Measurements from ENCODE around the gene PRKCH. TPM values are rescaled to one million over a fixed set of nuclear protein-coding genes. Genes with fewer than 3 reads are reported as not detected.

Gene PRKCH
- total and polyA plus RNA-seq, 4 donors: 1.8 to 77.2 (median 33.6) TPM

DNA sequence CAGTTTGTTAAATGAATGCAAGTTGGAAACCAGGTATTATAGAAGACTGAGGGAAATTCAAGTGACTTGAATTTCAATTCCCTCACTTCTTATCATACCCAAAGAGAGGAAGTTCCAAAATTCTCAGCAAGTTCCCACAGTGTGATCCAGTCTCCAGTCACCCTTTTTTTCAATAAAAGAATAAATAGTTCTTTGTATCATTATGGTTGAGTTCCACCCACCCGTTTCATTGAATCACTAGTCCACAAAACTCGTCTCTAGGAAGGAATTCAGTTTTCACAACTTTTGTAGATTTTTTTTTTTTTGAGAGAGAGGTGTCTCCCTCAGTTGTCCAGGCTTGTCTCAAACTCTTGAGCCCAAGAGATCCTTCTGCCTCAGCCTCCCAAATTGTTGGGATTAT lies 38.6 kb upstream of the PRKCH start:
- no peak overlapping the region for H3K4me3 ChIP-seq (ENCODE audit: low read length in 2 of 2)
- H3K27ac ChIP-seq (ENCODE audit: low read depth in 1 of 2, low read length in 2 of 2): no peak overlapping the region
- H3K9me3 ChIP-seq (ENCODE audit: control insufficient read depth, low read length): peaks cover 2% of the 10 kb centered on the region
- intact Hi-C loops (cut with DNase I): loop anchor here in 1 of 2 donors (10.0 kb wide), 1 partner anchor 552 kb away; no protein-coding TSS in a partner anchor
- WGBS, 2 donors: 86 to 88% methylated on average over 2 of the region's 2 CpGs
- H3K4me1 ChIP-seq (ENCODE audit: control insufficient read depth in 1 of 2, insufficient read depth in 2 of 2, low read length in 2 of 2): no peaks in the 10 kb centered on the region
- no peaks in the 10 kb centered on the region for H3K27me3 ChIP-seq (ENCODE audit: control insufficient read depth in 1 of 2, insufficient read depth in 2 of 2, low read length in 1 of 2)
- no peak for ATAC-seq (ENCODE audit: low FRiP score)
- no peak for DNase-seq
- no peaks in the 10 kb centered on the region for H3K36me3 ChIP-seq (ENCODE audit: control insufficient read depth in 1 of 2, insufficient read depth in 2 of 2, low read length in 1 of 2)

DNA sequence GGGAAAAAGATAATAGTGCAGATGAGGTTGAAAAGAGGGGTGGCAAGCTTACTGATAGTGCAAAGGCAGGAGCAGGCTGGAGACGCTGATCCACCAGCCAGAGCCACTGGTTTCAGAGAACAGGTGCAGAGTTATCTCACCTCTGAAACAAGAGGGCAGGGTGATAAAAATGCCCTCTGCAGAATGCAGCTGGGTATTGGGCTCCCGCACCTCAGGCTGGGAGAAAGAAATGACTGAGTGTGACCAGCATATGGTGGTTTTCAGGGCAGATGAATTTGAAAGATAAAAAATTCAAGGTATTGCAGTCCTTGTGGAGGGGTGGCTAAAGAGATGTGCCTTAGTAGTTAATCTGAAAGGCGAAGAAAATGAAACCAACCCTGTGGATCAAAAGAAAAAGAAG lies 37.4 kb upstream of the PRKCH start:
- H3K27me3 ChIP-seq (ENCODE audit: control insufficient read depth in 1 of 2, insufficient read depth in 2 of 2, low read length in 1 of 2): no peaks in the 10 kb centered on the region
- ATAC-seq (ENCODE audit: low FRiP score) (no peak), DNase-seq (no peak)
- intact Hi-C loops (cut with DNase I): loop anchor here in 1 of 2 donors (10.0 kb wide), 1 partner anchor 551 kb away; no protein-coding TSS in a partner anchor
- H3K4me3 ChIP-seq (ENCODE audit: low read length in 2 of 2): no peak overlapping the region
- peaks cover 2% of the 10 kb centered on the region for H3K9me3 ChIP-seq (ENCODE audit: control insufficient read depth, low read length)
- H3K4me1 ChIP-seq (ENCODE audit: control insufficient read depth in 1 of 2, insufficient read depth in 2 of 2, low read length in 2 of 2): no peaks in the 10 kb centered on the region
- H3K27ac ChIP-seq (ENCODE audit: low read depth in 1 of 2, low read length in 2 of 2): no peak overlapping the region
- no peaks in the 10 kb centered on the region for H3K36me3 ChIP-seq (ENCODE audit: control insufficient read depth in 1 of 2, insufficient read depth in 2 of 2, low read length in 1 of 2)
- 93 to 98% methylated on average over 3 of the region's 3 CpGs for WGBS, 2 donors

DNA sequence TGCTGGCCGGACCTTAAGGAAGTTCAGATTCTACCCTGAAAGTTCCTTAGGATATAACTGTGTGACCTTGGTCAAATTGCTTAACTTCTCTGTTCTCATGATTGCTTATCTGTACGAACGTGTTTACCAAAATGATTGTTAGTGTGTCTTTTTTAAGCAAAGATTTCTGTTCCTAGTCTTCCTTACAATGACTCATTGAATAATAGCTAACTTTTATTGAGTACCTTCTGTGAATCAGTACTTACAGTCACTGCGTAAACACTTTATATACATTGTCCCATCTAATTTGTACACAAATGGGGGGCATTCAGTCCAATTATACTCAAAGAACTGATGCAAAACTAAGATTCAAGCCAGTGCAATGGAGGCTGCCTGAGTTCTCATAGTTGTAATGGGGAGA lies 36.0 kb upstream of the PRKCH start:
- no peak overlapping the region for H3K27ac ChIP-seq (ENCODE audit: low read depth in 1 of 2, low read length in 2 of 2)
- DNase-seq: no peak
- intact Hi-C loops (cut with DNase I): loop anchor here in 1 of 2 donors (10.0 kb wide), 1 partner anchor 549 kb away; no protein-coding TSS in a partner anchor
- H3K4me3 ChIP-seq (ENCODE audit: low read length in 2 of 2): no peak overlapping the region
- H3K27me3 ChIP-seq (ENCODE audit: control insufficient read depth in 1 of 2, insufficient read depth in 2 of 2, low read length in 1 of 2): no peaks in the 10 kb centered on the region
- 89% methylated on average over 4 of the region's 4 CpGs for WGBS, 2 donors
- peaks cover 2% of the 10 kb centered on the region for H3K9me3 ChIP-seq (ENCODE audit: control insufficient read depth, low read length)
- ATAC-seq (ENCODE audit: low FRiP score): no peak
- H3K36me3 ChIP-seq (ENCODE audit: control insufficient read depth in 1 of 2, insufficient read depth in 2 of 2, low read length in 1 of 2): no peaks in the 10 kb centered on the region
- no peaks in the 10 kb centered on the region for H3K4me1 ChIP-seq (ENCODE audit: control insufficient read depth in 1 of 2, insufficient read depth in 2 of 2, low read length in 2 of 2)

DNA sequence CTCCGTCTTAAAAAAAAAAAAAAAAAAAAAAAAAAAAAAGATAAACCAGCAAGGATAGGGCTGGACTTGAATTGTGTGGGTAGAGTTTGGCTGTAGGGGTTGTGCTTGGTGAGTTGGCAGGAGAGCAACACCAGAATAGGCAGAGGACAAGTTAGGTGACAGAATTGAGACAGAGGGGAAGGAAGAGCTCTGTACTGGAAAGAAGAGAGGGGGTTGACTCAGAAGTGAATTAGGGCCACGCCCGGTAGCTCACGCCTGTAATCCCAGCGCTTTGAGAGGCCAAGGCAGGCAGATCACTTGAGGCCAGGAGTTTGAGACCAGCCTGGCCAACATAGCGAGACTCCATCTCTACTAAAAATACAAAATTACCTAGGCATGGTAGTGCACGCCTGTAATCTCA lies 34.2 kb upstream of the PRKCH start:
- DNase-seq: no peak
- no peak overlapping the region for H3K4me3 ChIP-seq (ENCODE audit: low read length in 2 of 2)
- peaks cover 2% of the 10 kb centered on the region for H3K9me3 ChIP-seq (ENCODE audit: control insufficient read depth, low read length)
- H3K27me3 ChIP-seq (ENCODE audit: control insufficient read depth in 1 of 2, insufficient read depth in 2 of 2, low read length in 1 of 2): no peaks in the 10 kb centered on the region
- no peaks in the 10 kb centered on the region for H3K36me3 ChIP-seq (ENCODE audit: control insufficient read depth in 1 of 2, insufficient read depth in 2 of 2, low read length in 1 of 2)
- no peaks in the 10 kb centered on the region for H3K4me1 ChIP-seq (ENCODE audit: control insufficient read depth in 1 of 2, insufficient read depth in 2 of 2, low read length in 2 of 2)
- WGBS, 2 donors: 87 to 91% methylated on average over 7 of the region's 7 CpGs
- no peak overlapping the region for H3K27ac ChIP-seq (ENCODE audit: low read depth in 1 of 2, low read length in 2 of 2)
- no peak for ATAC-seq (ENCODE audit: low FRiP score)
- intact Hi-C loops (cut with DNase I): loop anchor here in 1 of 2 donors (10.0 kb wide), 1 partner anchor 548 kb away; no protein-coding TSS in a partner anchor

DNA sequence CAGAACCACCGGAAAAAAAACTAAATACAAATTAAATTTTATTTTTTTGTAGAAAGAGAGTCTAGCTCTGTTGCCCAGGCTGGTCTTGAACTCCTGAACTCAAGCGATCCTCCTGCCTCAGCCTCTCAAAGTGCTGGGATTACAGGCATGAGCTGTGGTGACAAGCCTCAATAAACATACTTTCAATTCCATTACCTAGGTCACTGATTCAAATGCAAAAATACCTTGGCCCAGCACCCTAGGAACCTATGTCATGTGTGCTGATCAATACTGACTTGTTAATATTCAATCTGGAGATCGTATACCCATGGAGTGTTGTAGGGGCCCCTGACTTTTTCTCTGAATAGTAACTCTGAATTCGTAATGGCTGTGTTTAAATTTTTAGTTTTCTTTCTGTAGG lies 33.2 kb upstream of the PRKCH start:
- peaks cover 2% of the 10 kb centered on the region for H3K9me3 ChIP-seq (ENCODE audit: control insufficient read depth, low read length)
- intact Hi-C loops (cut with DNase I): loop anchor here in 1 of 2 donors (10.0 kb wide), 1 partner anchor 547 kb away; no protein-coding TSS in a partner anchor
- H3K4me1 ChIP-seq (ENCODE audit: control insufficient read depth in 1 of 2, insufficient read depth in 2 of 2, low read length in 2 of 2): no peaks in the 10 kb centered on the region
- DNase-seq: no peak
- no peak overlapping the region for H3K27ac ChIP-seq (ENCODE audit: low read depth in 1 of 2, low read length in 2 of 2)
- no peak overlapping the region for H3K4me3 ChIP-seq (ENCODE audit: low read length in 2 of 2)
- WGBS, 2 donors: 90 to 92% methylated on average over 4 of the region's 4 CpGs
- H3K36me3 ChIP-seq (ENCODE audit: control insufficient read depth in 1 of 2, insufficient read depth in 2 of 2, low read length in 1 of 2): no peaks in the 10 kb centered on the region
- no peaks in the 10 kb centered on the region for H3K27me3 ChIP-seq (ENCODE audit: control insufficient read depth in 1 of 2, insufficient read depth in 2 of 2, low read length in 1 of 2)
- ATAC-seq (ENCODE audit: low FRiP score): no peak

DNA sequence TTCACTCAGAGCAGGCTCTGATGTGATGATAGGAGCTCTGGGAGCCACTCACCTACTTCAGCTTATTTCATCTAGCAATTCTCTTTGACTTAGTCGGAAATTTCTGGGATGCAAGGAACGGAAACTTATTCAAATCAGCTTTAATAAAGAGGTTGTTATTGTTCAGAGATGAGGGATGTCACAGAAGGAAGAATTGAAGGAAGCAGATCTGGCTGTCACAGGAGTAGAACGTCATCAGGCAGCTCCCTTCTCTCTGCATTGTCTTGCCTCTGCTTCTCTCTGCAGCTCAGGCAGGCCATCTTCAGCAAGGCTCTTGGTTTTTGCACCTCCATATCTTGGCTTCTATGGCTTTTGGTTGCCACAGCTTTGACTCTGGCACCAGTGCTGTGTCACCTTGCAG lies 32.7 kb upstream of the PRKCH start:
- no peak overlapping the region for H3K4me3 ChIP-seq (ENCODE audit: low read length in 2 of 2)
- no peaks in the 10 kb centered on the region for H3K4me1 ChIP-seq (ENCODE audit: control insufficient read depth in 1 of 2, insufficient read depth in 2 of 2, low read length in 2 of 2)
- DNase-seq (no peak), ATAC-seq (ENCODE audit: low FRiP score) (no peak)
- 83 to 86% methylated on average over 3 of the region's 3 CpGs for WGBS, 2 donors
- H3K27ac ChIP-seq (ENCODE audit: low read depth in 1 of 2, low read length in 2 of 2): no peak overlapping the region
- H3K9me3 ChIP-seq (ENCODE audit: control insufficient read depth, low read length): peaks cover 2% of the 10 kb centered on the region
- intact Hi-C loops (cut with DNase I): loop anchor here in 1 of 2 donors (10.0 kb wide), 1 partner anchor 546 kb away; no protein-coding TSS in a partner anchor
- no peaks in the 10 kb centered on the region for H3K27me3 ChIP-seq (ENCODE audit: control insufficient read depth in 1 of 2, insufficient read depth in 2 of 2, low read length in 1 of 2)
- no peaks in the 10 kb centered on the region for H3K36me3 ChIP-seq (ENCODE audit: control insufficient read depth in 1 of 2, insufficient read depth in 2 of 2, low read length in 1 of 2)

DNA sequence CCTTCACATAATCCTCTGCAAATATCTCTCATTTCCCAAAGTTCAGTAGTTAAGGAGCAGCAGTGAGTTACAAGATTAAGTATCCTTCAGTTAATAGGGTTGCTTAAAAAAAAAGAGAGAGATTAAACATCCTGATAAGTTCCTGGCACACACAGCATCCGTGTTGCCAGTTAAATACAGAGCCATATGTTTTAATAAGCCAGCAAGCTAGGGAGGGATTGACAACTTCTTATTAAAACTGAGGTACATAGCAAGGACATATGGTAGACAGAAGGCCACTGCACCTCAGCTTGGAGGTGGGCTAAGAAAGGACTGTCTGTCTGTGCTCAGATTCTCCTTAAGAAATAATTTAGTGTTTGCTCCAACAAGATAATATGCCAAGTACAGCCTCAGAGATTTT lies 30.7 kb upstream of the PRKCH start:
- intact Hi-C loops (cut with DNase I): loop anchor here in 1 of 2 donors (10.0 kb wide), 1 partner anchor 164 kb away; no protein-coding TSS in a partner anchor
- DNase-seq (no peak), ATAC-seq (ENCODE audit: low FRiP score) (no peak)
- H3K36me3 ChIP-seq (ENCODE audit: control insufficient read depth in 1 of 2, insufficient read depth in 2 of 2, low read length in 1 of 2): no peaks in the 10 kb centered on the region
- H3K4me1 ChIP-seq (ENCODE audit: control insufficient read depth in 1 of 2, insufficient read depth in 2 of 2, low read length in 2 of 2): no peaks in the 10 kb centered on the region
- no peaks in the 10 kb centered on the region for H3K9me3 ChIP-seq (ENCODE audit: control insufficient read depth, low read length)
- 58 to 68% methylated on average over 1 of the region's 1 CpG for WGBS, 2 donors
- H3K27me3 ChIP-seq (ENCODE audit: control insufficient read depth in 1 of 2, insufficient read depth in 2 of 2, low read length in 1 of 2): no peaks in the 10 kb centered on the region
- no peak overlapping the region for H3K27ac ChIP-seq (ENCODE audit: low read depth in 1 of 2, low read length in 2 of 2)
- no peak overlapping the region for H3K4me3 ChIP-seq (ENCODE audit: low read length in 2 of 2)

DNA sequence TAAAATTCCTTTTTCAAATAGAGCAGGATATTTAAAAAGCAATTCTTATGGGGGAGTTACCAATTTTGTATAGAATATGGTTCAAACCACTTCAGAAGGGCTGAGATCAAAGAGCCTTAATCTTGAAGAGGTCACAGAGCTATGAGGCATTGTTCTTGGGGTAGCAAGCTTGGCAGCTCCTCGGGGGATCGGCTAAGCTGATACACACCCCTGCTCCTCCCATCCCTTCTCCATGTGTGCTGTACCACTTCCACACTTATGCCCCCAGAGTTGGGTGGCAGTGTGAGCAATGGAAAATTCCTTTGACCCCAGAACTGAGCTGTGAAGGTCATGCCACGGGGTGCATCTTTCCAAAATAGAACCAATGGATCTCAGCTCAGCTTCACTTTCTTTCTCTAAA lies 25.2 kb upstream of the PRKCH start:
- Histone ChIP-seq H3K4me1 (ENCODE audit: control insufficient read depth in 1 of 2, insufficient read depth in 2 of 2, low read length in 2 of 2) (no peaks in the 10 kb centered on the region), H3K27ac (ENCODE audit: low read depth in 1 of 2, low read length in 2 of 2) (no peak overlapping the region), H3K9me3 (ENCODE audit: control insufficient read depth, low read length) (peaks cover 2% of the 10 kb centered on the region), H3K4me3 (ENCODE audit: low read length in 2 of 2) (no peak overlapping the region), H3K36me3 (ENCODE audit: control insufficient read depth in 1 of 2, insufficient read depth in 2 of 2, low read length in 1 of 2) (peaks cover 0 to 4% of the 10 kb centered on the region in 2 donors), H3K27me3 (ENCODE audit: control insufficient read depth in 1 of 2, insufficient read depth in 2 of 2, low read length in 1 of 2) (no peaks in the 10 kb centered on the region)
- intact Hi-C loops (cut with DNase I): loop anchor here in 1 of 2 donors (10.0 kb wide), 1 partner anchor 159 kb away; no protein-coding TSS in a partner anchor
- DNase-seq (no peak), ATAC-seq (ENCODE audit: low FRiP score) (no peak)
- 27 to 41% methylated on average over 3 of the region's 3 CpGs for WGBS, 2 donors

DNA sequence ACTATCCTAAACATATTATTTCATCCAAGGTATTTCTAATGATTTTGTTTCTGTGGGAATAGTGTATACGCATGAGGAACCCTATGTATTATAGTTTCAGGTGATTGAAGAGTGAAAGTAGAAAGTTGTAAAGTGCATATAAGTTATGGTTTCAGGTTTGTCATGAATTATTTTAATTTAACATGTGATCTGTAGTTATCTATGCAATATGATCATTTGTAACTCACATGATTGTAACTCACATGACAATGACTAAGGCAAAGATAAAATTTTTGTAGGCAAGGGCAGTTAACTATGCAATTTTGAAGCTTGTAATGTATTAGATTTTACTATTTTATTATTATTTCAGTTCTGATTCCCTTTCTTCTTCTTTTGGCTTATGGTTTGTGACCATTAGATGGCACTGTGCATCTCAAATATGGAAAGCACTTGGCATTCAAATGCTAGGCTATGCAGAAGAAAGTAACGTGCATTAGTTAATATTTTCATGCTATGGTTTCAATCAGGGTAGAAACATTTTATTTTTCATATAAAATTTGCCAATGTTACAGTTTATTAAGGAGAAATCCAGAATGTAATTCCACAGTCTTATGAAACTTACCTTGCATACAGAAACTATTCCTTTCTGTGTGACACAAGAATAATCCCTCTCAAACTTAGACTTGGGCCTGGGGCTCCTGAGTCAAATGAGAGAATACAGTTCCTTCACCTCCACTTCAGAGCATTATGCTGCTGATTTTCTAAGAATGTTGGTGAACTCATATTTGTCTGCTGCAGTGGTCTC lies 24.5 kb upstream of the PRKCH start:
- no peak for DNase-seq
- intact Hi-C loops (cut with DNase I): loop anchor here in 1 of 2 donors (10.0 kb wide), 1 partner anchor 158 kb away; no protein-coding TSS in a partner anchor
- H3K4me3 ChIP-seq (ENCODE audit: low read length in 2 of 2): no peak overlapping the region
- ATAC-seq (ENCODE audit: low FRiP score): peak; percentile 76
- 30 to 37% methylated on average over 2 of the region's 2 CpGs for WGBS, 2 donors
- peaks cover 0 to 4% of the 10 kb centered on the region in 2 donors for H3K36me3 ChIP-seq (ENCODE audit: control insufficient read depth in 1 of 2, insufficient read depth in 2 of 2, low read length in 1 of 2)
- no peaks in the 10 kb centered on the region for H3K4me1 ChIP-seq (ENCODE audit: control insufficient read depth in 1 of 2, insufficient read depth in 2 of 2, low read length in 2 of 2)
- H3K27ac ChIP-seq (ENCODE audit: low read depth in 1 of 2, low read length in 2 of 2): no peak overlapping the region
- no peaks in the 10 kb centered on the region for H3K27me3 ChIP-seq (ENCODE audit: control insufficient read depth in 1 of 2, insufficient read depth in 2 of 2, low read length in 1 of 2)
- H3K9me3 ChIP-seq (ENCODE audit: control insufficient read depth, low read length): peaks cover 4% of the 10 kb centered on the region
